Thoracic aorta (tissue), 2 donors: ENCODE measurements around the gene SMDT1. TPM values are rescaled to one million over a fixed set of nuclear protein-coding genes. Genes with fewer than 3 reads are reported as not detected.

Experiments
- ATAC-seq: fragments of 150-250 bp; one replicate; pipeline ENCODE4 v1.8.0; 2017; ENCODE audit warnings: low read depth; ENCODE audit not compliant: insufficient number of reproducible peaks, low FRiP score
- DNase-seq: peaks from one replicate; pipeline ENCODE4 v3.0.0-alpha.2; 2020; ENCODE audit warnings: low spot score
- H3K27ac ChIP-seq, 2 donors: fragments of 200-600 bp; sonication (generic); 1 replicate in 1 of 2; 2 replicates in 1 of 2; pipeline ENCODE4 v1.5.1; 2016; ENCODE audit warnings: mild to moderate bottlenecking in 2 of 2, moderate library complexity in 2 of 2
- H3K27me3 ChIP-seq: fragments of 200-600 bp; sonication (generic); replicated peaks from 2 replicates; pipeline ENCODE4 v1.6.0; 2016; ENCODE audit warnings: mild to moderate bottlenecking; ENCODE audit not compliant: insufficient read depth
- H3K36me3 ChIP-seq: fragments of 200-600 bp; sonication (generic); one replicate; pipeline ENCODE4 v1.5.1; 2016
- H3K4me1 ChIP-seq, 2 donors: fragments of 200-600 bp; sonication (generic); 1 replicate in 1 of 2; 2 replicates in 1 of 2; pipeline versions ENCODE4 v1.5.1 to v1.6.0; 2016; ENCODE audit warnings: low read depth in 2 of 2, mild to moderate bottlenecking in 1 of 2; ENCODE audit not compliant: control insufficient read depth in 1 of 2
- H3K4me3 ChIP-seq: fragments of 200-600 bp; sonication (generic); 2 replicates; pipeline ENCODE4 v1.5.1; 2016; ENCODE audit warnings: mild to moderate bottlenecking
- H3K9me3 ChIP-seq: fragments of 200-600 bp; sonication (generic); 2 replicates; pipeline ENCODE4 v1.5.1; 2016
- total RNA-seq, 2 donors: library from RNA; depleted of rRNA; stranded (reverse); fragments of >200 nt; gene quantifications; one replicate each; pipeline versions ENCODE4 v1.1.0 to v1.2.3, GENCODE V29; 2016
- TF ChIP-seq, protein P1 (sequence below): fragments of 200-600 bp; sonication (generic); IDR thresholded peaks from one replicate; pipeline ENCODE4 v1.5.1; 2019; ENCODE audit warnings: antibody characterized with exemption

The SMDT1 gene
- total RNA-seq, 2 donors from 2014 or later: 6.1 to 17.1 TPM

- H3K27ac ChIP-seq: no peak overlapping the region
- DNase-seq (no peak), ATAC-seq (no peak)
- H3K9me3 ChIP-seq: no peaks in the 10 kb centered on the region
- H3K27me3 ChIP-seq: no peaks in the 10 kb centered on the region
- H3K4me3 ChIP-seq: no peak overlapping the region
- TF ChIP-seq, protein P1, sequence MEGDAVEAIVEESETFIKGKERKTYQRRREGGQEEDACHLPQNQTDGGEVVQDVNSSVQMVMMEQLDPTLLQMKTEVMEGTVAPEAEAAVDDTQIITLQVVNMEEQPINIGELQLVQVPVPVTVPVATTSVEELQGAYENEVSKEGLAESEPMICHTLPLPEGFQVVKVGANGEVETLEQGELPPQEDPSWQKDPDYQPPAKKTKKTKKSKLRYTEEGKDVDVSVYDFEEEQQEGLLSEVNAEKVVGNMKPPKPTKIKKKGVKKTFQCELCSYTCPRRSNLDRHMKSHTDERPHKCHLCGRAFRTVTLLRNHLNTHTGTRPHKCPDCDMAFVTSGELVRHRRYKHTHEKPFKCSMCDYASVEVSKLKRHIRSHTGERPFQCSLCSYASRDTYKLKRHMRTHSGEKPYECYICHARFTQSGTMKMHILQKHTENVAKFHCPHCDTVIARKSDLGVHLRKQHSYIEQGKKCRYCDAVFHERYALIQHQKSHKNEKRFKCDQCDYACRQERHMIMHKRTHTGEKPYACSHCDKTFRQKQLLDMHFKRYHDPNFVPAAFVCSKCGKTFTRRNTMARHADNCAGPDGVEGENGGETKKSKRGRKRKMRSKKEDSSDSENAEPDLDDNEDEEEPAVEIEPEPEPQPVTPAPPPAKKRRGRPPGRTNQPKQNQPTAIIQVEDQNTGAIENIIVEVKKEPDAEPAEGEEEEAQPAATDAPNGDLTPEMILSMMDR: no peak
- H3K4me1 ChIP-seq: no peaks in the 10 kb centered on the region
- no peaks in the 10 kb centered on the region for H3K36me3 ChIP-seq
Measured at GRCh38 chr22:42050641-42051180, 28.8 kb upstream of the SMDT1 start.

GRCh38 chr22:42052765-42053164, 26.7 kb upstream of the SMDT1 start:
- Histone ChIP-seq H3K36me3 (no peaks in the 10 kb centered on the region), H3K27me3 (no peaks in the 10 kb centered on the region), H3K27ac (no peak overlapping the region), H3K4me1 (no peaks in the 10 kb centered on the region), H3K9me3 (peaks cover 7% of the 10 kb centered on the region), H3K4me3 (no peak overlapping the region)
- DNase-seq (no peak), ATAC-seq (no peak)
- TF ChIP-seq, protein P1: no peak

GRCh38 chr22:42056757-42057511, 22.6 kb upstream of the SMDT1 start:
- H3K27ac ChIP-seq: no peak overlapping the region
- no peaks in the 10 kb centered on the region for H3K4me1 ChIP-seq
- H3K4me3 ChIP-seq: no peak overlapping the region
- no peaks in the 10 kb centered on the region for H3K27me3 ChIP-seq
- peaks cover 7% of the 10 kb centered on the region for H3K9me3 ChIP-seq
- ATAC-seq (no peak), DNase-seq (no peak)
- H3K36me3 ChIP-seq: peaks cover 15% of the 10 kb centered on the region
- TF ChIP-seq, protein P1: no peak

DNA sequence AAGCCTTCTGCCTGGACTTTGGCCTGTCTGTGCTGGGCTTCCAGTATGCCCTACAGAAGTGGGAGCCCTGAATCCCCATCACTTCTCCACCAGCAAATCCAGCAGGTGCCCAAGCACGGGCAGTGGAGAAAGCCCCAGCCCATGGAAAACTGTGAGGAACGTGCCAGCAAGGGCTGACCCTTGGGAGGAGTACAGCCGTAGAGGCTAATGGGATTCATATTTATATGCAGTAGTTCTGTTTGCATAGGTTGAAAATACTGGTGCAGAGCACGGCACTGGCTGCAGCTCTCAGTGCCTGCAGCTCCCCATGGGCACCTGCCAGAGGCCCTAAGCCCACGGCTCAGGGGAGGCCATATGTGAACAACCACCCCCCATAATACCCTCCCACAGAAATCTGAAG, 19.0 kb upstream of the SMDT1 start:
- peaks cover 25% of the 10 kb centered on the region for H3K36me3 ChIP-seq
- no peaks in the 10 kb centered on the region for H3K4me1 ChIP-seq
- ATAC-seq (no peak), DNase-seq (no peak)
- peaks cover 7% of the 10 kb centered on the region for H3K9me3 ChIP-seq
- TF ChIP-seq, protein P1: no peak
- no peak overlapping the region for H3K4me3 ChIP-seq
- H3K27ac ChIP-seq: no peak overlapping the region
- H3K27me3 ChIP-seq: no peaks in the 10 kb centered on the region

DNA sequence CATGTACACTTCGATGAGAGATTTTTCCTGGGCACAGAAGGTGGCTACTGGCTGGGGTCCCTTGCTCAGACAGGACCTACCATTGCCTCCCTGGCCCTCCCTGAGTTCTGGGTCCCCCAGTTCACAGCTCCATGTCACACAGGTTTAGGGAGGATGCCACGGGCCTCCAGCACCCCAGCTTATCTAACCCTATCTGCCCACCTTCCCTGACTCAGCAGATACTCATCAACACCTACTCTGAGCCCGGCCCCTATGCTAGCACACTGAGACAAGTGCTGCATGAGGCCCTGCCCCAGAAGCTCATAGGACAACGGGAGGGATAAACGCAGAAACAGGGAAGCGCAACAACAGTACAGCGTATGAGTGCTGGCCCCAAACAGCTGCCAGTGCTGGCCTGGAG, 18.5 kb upstream of the SMDT1 start:
- Histone ChIP-seq H3K4me1 (no peaks in the 10 kb centered on the region), H3K36me3 (peaks cover 27% of the 10 kb centered on the region), H3K27me3 (no peaks in the 10 kb centered on the region), H3K27ac (no peak overlapping the region), H3K4me3 (no peak overlapping the region), H3K9me3 (peaks cover 7% of the 10 kb centered on the region)
- DNase-seq (no peak), ATAC-seq (no peak)
- TF ChIP-seq, protein P1: no peak
